Lower leg skin (tissue), 3 donors: ENCODE measurements around the gene NGEF.

Experiments used
- POLR2A ChIP-seq, 2 donors: fragments of 450-650 bp; IDR thresholded peaks; one replicate each; pipeline ENCODE4 v1.6.1; 2016 to 2017; ENCODE audit warnings: antibody characterized with exemption in 2 of 2, mild to moderate bottlenecking in 1 of 2, moderate library complexity in 1 of 2
- TF ChIP-seq, protein P1 (sequence below), 3 donors: fragments of 450-650 bp; IDR thresholded peaks; one replicate each; pipeline ENCODE4 v1.5.1; 2016; ENCODE audit warnings: antibody characterized with exemption in 3 of 3, mild to moderate bottlenecking in 3 of 3, moderate library complexity in 2 of 3

DNA sequence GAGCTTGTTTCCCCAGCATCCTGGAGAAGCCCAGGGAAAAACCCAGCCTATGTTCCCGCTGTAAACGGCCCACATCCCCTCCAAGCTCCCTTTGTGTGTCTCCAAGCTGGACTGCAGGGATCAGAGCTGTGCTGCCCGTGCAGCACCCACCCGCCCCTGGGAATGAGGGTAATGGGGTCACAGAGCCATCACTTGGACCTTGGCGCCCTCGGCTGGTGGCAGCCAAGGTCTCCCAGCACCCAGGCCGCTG is 46.4 kb upstream of the NGEF start:
- TF ChIP-seq, protein P1, sequence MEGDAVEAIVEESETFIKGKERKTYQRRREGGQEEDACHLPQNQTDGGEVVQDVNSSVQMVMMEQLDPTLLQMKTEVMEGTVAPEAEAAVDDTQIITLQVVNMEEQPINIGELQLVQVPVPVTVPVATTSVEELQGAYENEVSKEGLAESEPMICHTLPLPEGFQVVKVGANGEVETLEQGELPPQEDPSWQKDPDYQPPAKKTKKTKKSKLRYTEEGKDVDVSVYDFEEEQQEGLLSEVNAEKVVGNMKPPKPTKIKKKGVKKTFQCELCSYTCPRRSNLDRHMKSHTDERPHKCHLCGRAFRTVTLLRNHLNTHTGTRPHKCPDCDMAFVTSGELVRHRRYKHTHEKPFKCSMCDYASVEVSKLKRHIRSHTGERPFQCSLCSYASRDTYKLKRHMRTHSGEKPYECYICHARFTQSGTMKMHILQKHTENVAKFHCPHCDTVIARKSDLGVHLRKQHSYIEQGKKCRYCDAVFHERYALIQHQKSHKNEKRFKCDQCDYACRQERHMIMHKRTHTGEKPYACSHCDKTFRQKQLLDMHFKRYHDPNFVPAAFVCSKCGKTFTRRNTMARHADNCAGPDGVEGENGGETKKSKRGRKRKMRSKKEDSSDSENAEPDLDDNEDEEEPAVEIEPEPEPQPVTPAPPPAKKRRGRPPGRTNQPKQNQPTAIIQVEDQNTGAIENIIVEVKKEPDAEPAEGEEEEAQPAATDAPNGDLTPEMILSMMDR (IDR thresholded peaks at IDR 0.05): no peak
- no peak for TF ChIP-seq POLR2A (IDR thresholded peaks at IDR 0.05)
